ENCODE results near the gene INSL3. TPM values are rescaled to one million over a fixed set of nuclear protein-coding genes. Genes with fewer than 3 reads are reported as not detected.

Gene INSL3
- total and polyA plus RNA-seq, 2 donors (not counting 1 experiment from before 2014, with no cell fraction given), result 3.4 to 3.6 TPM

- Mint-ChIP-seq H3K4me1 (peaks cover 42% of the 10 kb centered on the region), H3K27ac (peak overlapping the region; percentile 85), H3K9me3 (ENCODE audit: insufficient read depth) (no peaks in the 10 kb centered on the region), H3K4me3 (no peak overlapping the region), H3K27me3 (no peaks in the 10 kb centered on the region)
- Histone ChIP-seq H3K9me3 (ENCODE audit: control extremely low read depth in 1 of 3, control insufficient read depth in 2 of 3, insufficient read depth in 1 of 3, low read length in 2 of 3) (no peaks in the 10 kb centered on the region), H3K27ac (ENCODE audit: low read length in 2 of 2) (peak overlapping the region in 1 of 2 donors; percentile 53), H3K36me3 (replicated peaks in 1 of 2; ENCODE audit: control extremely low read depth in 1 of 2, control insufficient read depth in 1 of 2, extremely low read depth in 1 of 2, insufficient read depth in 2 of 2, low read length in 1 of 2) (peaks cover 0 to 45% of the 10 kb centered on the region in 2 experiments), H4K20me1 (ENCODE audit: control insufficient read depth, insufficient read depth, low read length, poor library complexity, severe bottlenecking) (peaks cover 23% of the 10 kb centered on the region), H3K4me2 (replicated peaks; ENCODE audit: low read depth, low read length, poor library complexity, severe bottlenecking) (peak overlapping the region; percentile 25), H3K79me2 (ENCODE audit: control insufficient read depth, insufficient read depth, low read length) (peaks cover 35% of the 10 kb centered on the region), H3K9ac (ENCODE audit: low read length) (no peak overlapping the region), H3K27me3 (replicated peaks in 1 of 4; ENCODE audit: control extremely low read depth in 1 of 4, control insufficient read depth in 3 of 4, insufficient read depth in 4 of 4, low read length in 3 of 4) (no peaks in the 10 kb centered on the region), H3K4me3 (ENCODE audit: control extremely low read depth in 1 of 5, extremely low read depth in 1 of 5, insufficient read depth in 1 of 5, low read depth in 2 of 5, low read length in 4 of 5) (no peak overlapping the region), H3K4me1 (ENCODE audit: control insufficient read depth in 2 of 2, insufficient read depth in 2 of 2, low read length in 2 of 2) (peaks cover 42 to 53% of the 10 kb centered on the region in 2 donors), H2AFZ (ENCODE audit: insufficient read depth, low read depth, low read length, poor library complexity, severe bottlenecking) (no peak overlapping the region)
- intact Hi-C loops (cut with micrococcal nuclease), result no loop called here
- no peak for ATAC-seq (ENCODE audit: low read depth)
- TF ChIP-seq CTCF (IDR thresholded peaks at IDR 0.05), result no peak
- no peak for TF ChIP-seq EZH2 (IDR thresholded peaks at IDR 0.05; ENCODE audit: borderline replicate concordance, insufficient read depth, low read depth, low read length, poor library complexity, severe bottlenecking)
- ChIA-PET POLR2A (interaction anchor here (0.6 to 0.8 kb wide), 4 partner anchors 14 to 338 kb away, joined by 3 to 5 read pairs (median 4); no protein-coding TSS in a partner anchor), CTCF (interaction anchor here (1.0 to 1.7 kb wide), 2 partner anchors 75 to 173 kb away, joined by 3 to 6 read pairs; no protein-coding TSS in a partner anchor)
- DNase-seq, result no peak
- 71% methylated on average over 22 of the region's 25 CpGs for WGBS (ENCODE audit: insufficient coverage)
Measured at GRCh38 chr19:17778968-17779929, 42.1 kb downstream of the INSL3 start.
